HG02973 (cell line): Measurements from ENCODE around the gene TRPV2.

Experiments
- ATAC-seq: cut with Tn5 transposase; IDR thresholded peaks from one replicate; pipeline ENCODE4 v1.9.1; 2021; ENCODE audit warnings: moderate library complexity; ENCODE audit not compliant: unreplicated experiment

Gene TRPV2

DNA sequence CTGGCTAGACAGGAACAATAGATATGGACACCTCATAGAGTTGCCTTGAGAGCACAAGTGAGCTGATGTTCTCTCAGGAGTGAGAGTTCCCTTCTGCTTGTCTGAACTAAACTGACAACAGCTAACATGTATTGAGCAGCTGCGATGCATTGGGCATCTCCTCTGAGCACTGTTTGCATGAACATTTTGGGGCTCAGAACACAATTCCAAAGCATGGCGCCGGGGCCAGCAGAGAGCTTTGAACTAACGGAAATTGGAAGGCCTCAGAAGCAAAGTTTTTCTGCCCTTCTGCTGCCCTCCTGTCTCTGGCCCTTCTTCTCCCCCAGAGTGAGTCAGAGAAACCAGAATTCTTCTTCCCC, 38.1 kb downstream of the TRPV2 start:
- ATAC-seq = no peak

DNA sequence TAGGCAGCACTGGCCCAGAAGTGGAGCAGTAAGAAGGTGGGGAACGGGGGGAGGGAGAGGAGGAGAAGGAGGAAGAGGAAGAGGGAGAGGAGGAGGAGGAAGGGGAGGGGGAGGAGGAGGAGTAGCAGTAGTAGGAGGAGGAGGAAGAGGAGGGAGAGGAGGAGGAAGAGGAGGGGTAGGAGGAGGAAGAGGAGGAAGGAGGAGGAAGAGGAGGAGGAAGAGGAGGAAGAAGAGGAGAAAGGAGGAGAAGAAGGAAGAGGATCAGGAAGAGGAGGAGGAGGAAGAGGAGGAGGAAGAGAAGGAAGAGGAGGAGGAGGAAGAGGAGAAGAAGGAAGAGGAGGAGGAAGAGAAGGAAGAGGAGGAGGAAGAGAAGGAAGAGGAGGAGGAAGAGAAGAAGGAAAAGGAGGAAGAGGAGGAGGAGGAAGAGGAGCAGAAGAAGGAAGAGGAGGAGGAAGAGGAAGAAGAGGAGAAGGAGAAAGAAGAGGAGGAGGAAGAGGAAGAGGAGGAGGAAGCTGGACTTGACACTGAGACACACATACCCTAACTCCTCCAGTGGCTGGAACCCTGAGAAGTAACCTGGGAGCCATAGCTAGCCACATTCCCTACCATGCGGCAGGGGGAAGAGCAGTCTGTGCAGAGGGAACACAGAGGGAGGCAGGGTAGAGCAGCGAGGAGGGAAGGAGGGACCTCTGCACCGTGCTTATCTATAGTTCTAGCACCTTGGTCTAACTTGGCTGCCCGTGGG, 40.8 kb downstream of the TRPV2 start:
- ATAC-seq = no peak

DNA sequence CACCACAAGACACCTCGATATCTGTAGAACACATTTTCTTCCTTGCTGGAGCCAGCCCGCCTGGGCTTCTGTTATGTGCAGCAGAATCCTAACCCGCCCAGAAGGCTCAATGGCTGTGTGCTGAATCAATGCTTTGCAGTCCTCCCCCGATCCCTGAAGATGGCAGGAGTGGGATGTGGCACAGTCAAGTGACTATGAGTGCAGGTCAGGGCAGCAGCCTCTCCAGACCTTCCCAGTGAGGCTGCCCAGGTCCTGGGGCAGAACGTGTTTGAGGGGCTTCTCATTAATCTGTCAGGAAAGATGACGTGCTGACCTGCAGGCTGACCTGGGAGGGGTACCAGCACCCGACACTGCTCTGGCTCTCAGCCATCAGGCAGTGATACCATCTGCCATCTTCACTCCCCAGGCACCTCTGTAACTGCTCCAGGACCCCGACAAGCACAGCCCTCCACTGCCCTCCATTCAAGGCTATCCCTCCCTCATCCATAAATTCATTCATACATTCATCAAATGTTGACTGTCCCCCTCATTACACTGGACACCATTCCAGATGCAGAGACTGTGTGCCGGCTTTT, 41.5 kb downstream of the TRPV2 start:
- no peak for ATAC-seq

GRCh38 chr17:16459271-16459670, 43.9 kb downstream of the TRPV2 start:
- ATAC-seq = no peak

DNA sequence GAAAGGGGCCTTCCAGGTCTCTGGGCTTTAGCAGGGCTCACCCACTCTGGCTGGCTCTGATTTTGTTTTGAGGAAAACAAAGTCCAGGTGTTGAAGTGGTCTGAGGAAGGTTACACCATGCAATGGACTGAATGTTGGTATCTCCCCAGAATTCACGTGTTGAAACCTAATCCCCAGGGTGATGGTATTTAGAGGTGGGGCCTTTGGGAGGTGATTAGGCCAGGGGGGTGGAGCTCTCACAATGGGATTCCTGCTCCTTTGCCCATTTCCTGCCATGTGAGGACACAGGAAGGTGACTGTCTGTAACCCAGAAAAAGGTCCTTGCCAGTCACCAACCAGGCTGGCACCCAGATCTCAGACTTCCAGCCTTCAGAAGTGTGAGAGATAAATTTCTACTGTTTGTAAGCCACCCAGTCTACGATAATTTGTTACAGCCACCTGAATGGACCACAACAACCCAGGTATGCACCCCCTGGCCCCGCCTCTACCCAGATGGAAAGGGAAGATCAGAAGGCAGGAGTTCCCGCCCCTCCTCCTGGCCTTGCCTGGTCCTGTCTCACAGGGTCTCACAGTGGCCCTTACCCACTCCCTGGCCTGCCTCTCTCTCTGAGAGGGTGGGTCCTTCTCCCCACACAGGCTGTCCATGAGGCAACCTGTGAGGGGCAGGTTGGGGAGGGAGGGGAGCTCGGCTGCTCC, 44.6 kb downstream of the TRPV2 start:
- no peak for ATAC-seq

- no peak for ATAC-seq
Measured at GRCh38 chr17:16460796-16461605, 45.6 kb downstream of the TRPV2 start.

DNA sequence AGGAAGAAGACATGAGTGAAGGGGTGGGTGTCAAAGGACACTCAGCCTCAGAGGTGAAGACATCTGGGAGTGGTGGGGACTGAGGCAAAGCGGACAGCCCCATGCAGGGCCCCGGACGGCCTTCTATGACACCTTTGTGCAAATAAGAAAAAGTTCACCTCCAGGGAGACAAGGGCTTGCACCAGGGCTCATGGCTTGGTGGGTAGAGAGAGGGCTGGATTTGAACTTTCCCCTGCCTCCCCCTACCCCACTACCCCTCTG, 46.2 kb downstream of the TRPV2 start:
- ATAC-seq = no peak

DNA sequence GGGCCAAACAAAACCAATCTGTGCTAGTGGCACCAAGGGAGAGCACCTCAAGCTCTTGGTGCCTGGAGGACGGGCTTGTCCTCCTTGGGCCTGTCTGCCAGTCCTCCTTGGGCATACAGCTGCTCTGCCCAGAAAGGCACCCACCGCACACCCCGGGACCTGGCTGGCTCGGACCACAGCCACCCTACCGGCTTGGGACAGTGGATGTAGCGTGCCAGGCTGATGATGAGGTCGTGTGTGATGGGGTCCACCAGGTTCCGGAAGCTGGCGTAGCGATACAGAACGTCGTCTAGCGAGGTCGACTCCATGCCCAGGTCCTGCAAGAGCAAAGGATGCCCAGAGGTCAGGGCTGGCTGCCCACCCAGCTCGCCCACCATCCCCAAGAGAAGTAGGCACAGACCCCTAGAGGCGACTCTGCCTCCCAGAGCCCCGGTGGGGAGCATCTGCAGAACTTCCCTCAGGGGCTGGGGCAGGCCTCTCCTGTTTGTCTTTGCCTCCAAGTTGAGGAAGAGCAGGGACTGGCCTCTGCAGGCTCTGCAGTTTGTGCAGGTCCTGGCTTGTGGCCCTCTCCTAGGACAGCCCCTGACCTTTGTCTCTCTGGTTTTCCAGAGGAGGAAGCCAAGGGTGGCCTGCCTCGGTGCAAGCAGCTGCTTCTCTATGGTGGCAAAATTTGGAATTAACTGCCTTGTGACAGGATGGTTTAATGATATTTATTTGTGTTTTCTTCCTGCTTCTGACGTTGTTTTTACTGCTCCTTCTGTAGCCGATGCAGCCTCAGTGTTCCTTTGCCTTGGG, 46.9 kb downstream of the TRPV2 start:
- no peak for ATAC-seq

DNA sequence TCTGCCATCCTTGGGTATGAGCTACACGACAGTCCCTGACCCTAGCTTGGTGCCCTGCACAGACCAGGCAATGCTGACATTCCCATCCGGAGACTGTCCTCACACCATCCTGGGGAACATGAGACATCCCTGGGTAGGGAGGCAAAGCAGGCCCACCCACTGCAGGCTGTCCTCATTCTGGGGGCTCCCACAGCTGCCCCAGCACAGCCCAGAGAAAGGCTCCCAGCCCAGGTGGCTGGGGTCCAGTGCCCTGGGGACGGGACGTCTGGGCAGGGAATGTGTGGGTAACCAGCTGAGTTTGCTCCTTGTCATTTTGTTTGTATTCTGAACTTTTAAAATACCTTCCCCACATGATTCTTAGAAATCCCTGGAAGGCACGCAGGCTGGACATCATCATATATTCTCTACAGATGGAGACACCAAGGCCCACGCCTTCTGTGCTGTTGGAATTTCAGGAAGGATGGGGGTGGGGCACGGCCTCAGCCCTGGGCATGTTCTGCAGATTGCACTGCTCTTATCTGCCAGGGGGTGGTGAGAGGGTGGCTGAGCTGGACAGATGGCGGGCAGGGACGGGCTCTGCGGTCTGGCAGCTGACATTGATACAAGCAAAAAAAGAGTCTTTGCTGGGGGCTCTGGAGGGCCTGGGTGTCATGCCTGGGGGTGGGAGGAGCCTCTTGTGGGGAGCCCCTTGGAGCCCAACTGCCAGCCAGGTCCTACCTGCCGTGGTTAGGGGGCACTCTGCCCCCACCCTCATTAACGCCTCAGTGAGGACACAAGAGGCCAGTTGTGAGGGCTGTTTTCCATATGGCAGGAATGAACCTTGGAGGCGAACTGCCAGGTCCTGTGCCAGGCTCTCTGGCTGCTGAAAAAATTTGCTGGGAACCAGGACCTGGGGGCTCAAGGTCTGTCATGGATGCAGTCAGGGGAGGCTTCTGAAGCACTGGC, 48.3 kb downstream of the TRPV2 start:
- ATAC-seq = no peak

DNA sequence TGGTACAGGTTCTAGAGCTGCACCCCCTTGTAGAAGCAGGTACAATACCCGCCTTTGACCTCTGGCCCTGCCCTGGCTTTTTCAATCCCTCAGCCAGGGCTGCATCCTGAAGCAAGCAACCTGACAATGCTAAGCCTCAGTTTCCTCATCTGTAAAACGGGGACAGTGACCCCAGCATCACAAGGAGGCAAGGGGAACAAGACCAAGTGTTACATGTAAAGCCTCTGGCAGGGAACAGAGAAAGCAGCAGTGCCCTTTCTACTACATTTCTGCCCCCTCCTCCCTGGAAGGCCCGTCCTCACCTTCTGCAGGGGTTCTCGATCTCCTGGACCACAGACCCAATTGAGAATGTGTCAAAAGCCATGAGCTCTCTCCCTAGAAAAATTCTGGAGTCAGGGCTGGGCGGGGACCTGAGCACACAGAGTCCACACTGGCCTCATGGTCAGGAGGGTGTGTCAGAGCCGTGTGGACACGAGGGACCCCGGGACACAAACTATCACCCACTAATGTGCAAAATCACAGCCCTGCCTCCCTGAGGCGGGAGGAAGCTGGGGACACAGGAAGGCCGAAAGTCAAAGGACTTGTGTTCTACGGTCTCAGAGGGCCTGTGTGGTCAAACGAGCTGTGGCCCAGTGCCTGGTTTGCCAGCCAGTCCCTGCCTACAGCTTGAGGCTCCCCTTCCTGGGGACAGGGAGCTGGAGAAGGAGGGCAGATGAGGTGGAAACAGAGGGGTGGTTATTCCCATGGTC, 49.1 kb downstream of the TRPV2 start:
- ATAC-seq = no peak

GRCh38 chr17:16465052-16465312, 49.6 kb downstream of the TRPV2 start:
- no peak for ATAC-seq

GRCh38 chr17:16465861-16466338, 50.5 kb downstream of the TRPV2 start:
- no peak for ATAC-seq

GRCh38 chr17:16466407-16466806, 51.0 kb downstream of the TRPV2 start:
- ATAC-seq = no peak

- no peak for ATAC-seq
Measured at GRCh38 chr17:16467044-16467443, 51.7 kb downstream of the TRPV2 start.

GRCh38 chr17:16467886-16468285, 52.5 kb downstream of the TRPV2 start:
- ATAC-seq = no peak

DNA sequence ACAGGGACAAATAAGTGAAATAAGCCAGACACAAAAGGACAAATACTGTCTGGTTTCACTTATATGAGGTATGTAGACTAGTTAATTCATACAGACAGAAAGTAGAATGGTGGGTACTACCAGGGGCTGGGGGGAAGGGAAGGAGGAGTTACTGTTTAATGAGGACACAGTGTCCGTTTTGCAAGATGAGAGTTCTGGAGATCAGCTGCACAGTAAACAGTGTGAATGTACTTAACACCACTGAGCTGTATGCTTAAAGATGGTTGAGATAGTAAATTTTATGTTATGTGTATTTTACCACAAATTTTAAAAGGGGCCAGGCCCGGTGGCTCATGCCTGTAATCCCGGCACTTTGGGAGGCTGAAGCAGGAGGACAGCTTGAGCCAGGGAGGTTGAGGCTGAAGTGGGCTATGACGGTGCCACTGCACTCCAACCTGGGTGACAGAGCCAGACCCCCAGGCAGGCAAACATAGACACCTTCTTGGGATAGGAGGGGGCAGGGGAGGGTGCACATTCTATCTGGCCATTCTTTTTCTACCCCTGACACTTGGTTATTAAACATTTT, 53.1 kb downstream of the TRPV2 start:
- no peak for ATAC-seq

DNA sequence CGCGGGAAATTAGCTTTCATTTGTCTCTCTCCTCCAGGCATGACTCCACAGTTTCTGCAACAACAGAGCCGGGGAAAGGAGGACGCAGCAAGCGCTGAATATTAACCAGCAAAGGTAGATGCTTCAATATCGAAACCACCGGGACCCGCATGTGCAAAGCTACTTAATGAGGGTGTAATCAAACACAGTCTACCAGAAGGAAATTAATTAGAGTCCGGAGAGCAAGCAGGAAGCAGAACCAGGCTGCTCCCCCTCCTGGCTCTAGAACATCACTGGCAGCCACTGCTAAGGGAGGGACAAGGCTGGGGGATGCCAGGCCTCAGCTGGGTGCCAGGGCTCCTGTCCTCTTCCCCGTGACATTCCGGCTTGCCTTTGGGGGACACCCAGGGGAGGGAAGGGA, 54.9 kb downstream of the TRPV2 start:
- ATAC-seq = no peak

- ATAC-seq = no peak
Measured at GRCh38 chr17:16471295-16471694, 55.9 kb downstream of the TRPV2 start.

GRCh38 chr17:16472539-16472938, 57.2 kb downstream of the TRPV2 start:
- no peak for ATAC-seq
